HG02763 (cell line): ENCODE data around the gene ELF5.

Experiments used
- ATAC-seq: cut with Tn5 transposase; IDR thresholded peaks from one replicate; pipeline ENCODE4 v1.9.1; 2021; ENCODE audit warnings: mild to moderate bottlenecking, moderate library complexity; ENCODE audit not compliant: unreplicated experiment

ELF5 gene

DNA sequence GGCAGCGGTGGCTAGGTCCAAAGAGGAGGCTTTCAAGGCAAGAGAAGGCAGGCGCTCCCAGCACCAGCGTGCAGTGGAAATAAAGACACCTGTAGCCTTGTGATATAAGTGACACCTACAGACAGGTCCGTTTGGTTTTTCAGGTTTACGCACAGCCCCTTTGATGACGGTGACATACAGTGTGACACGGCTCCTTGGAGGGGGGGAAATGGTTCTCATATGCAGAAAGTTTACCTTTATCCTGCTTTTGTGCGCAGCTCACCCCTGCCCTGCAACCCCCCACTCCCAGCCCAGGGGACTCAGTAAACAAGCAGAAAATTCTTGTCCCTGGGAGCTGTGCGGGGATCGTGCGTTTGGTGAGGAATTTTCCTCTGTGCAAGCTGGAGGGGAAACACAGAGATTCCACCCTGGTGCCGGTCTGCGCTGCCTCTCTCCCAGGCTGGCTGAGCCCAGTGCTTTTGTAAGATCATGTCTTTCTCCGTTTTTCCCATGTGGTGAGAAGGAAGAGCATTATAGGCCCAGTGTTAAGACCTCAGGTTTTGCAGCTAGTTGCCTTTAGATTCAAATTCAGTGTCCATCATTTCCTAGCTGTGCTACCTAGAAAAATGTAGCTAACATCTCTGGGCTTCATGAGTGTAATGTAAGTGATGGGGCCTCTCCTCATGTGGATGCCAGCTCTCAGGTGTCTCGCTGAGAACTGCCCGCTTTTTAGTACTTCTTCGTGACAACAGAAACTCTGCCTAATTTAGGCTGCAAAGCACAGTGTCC lies at the start of gene ELF5:
ELF5 (minus strand) TSS at position 113 of the 768 bp plus-strand sequence. CDS start 8,045 bp downstream, outside the sequence.
- no peak for ATAC-seq

DNA sequence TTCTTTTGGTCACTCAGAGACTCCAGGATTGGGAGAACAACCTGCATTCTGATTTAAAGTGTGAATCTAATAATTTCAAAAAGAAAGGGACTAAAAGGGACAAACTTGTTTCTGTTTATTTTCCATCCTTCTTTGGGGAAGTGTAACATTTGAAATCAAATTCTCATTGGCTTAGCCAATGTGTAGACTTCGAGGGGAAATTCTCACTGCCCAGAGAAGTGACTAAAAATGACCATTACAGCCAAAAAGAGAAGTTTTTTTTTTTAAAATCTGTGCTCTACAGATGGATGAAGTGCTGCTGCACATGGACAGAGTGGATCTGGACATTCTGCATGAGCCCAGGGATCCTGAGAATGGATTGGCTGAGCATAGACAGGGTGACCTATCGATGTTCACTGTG lies 49.4 kb upstream of the ELF5 start:
- ATAC-seq = no peak

DNA sequence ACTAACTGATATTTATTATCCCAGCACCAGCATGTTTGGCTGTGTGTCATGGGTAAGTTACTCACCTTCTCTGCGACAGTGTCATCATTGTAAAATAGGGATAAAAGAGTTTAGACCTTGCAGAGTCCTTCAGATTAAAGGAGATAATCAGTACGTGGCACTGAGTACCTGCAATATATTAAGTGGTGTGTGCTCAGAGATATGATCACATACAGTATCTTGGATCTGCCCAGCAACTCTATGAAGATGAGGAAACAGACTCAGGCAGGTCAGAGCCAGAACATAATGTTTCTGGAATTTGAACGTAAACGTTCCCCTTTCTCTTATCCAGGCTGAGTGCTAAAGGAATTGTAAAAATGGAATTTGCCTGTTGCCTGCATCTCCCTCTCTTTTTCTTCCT lies 46.9 kb upstream of the ELF5 start:
- ATAC-seq = no peak

DNA sequence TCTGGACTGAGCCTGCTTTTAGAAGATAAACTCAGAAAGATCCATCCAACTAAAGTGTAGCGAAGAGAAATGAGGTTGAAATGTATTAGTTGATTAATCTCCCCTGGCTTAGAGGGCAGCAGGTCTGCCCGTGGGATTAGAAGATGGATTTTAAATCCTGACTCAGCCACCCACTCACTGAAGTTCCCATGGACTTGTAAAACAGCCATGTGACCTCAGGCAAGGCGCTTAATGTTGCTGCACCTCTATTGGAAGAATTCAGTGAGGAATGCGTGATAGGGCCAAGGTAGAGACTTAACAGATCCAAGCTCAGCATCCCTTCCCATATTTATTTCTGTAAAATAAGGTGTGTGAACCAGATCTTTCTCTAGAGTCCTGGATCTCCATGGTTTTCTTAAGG lies 45.1 kb upstream of the ELF5 start:
- ATAC-seq = no peak

DNA sequence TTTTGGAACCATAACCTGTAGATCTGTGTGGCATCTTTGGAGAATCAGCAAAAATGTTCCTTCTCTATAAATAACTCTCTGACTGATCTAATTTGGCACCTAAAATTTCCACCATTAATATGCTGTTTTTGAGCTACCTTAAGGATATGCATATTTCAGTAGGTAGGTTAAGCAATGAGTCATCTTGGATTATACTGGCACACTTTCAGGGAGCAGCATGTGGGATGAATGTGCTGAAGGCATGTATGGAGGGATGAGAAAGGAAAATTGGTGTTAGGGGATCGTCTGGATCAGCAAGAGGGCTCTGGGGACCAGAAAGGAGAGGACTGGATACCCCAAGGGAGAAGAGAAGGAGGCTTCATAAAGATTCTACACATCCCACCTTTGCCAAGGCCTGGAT lies 44.6 kb upstream of the ELF5 start:
- no peak for ATAC-seq

DNA sequence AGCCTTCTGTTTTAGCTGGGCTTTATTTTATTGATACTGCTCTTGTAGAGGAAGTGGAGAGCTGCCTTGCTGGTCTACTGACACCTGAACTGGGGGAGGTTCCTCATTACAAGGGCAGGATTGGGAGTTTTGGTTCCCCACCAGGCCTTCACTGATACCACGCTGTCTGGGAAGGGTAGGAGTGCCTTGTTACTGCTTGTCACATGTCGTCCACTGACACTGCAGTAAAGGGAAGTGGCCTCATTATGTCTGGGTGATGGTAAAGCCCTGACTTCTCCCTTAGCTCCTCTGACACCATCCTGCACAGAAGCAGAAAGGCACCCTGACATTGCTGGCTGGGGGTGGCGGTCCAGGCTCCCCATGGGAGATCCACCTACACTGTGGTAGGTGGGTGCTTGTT lies 38.7 kb upstream of the ELF5 start:
- ATAC-seq = no peak

DNA sequence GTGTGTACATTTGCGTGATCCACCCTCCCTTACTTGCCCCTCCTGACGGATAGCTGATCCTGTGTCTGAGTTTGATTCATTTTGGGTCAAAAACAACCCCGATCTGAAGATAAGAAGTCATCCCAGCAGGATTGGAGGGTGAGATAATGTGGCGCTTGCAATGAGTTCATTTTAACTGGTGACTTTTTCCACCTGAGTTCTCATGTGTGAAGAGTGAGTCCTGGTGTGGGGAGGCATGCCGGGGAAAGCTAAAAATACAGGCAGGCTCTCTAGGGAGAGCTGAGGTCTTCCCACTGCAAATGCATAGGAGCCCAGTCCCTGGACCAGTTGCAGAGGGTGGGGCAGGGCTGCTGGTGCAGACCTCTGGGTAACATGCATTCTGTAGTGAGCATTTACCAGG lies 35.7 kb upstream of the ELF5 start:
- ATAC-seq = no peak

DNA sequence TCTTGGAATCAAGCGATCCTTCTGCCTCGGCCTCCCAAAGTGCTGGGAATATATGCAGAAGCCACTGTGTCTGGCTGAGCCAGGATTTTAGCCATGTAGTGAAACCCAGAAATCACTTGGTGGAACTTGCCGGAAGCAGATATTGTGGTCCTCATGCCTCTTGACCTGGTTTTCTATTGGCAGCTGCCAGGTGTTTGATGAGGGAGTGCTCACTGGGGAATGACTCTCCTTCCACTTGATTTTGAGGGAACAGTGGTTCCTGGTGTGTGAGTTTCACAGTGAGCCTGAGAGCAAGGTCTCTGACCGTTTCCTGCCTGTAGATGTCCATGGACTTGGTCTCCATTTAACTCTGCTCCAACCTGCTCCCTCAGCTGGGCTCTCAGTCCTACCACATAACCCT lies 34.7 kb upstream of the ELF5 start:
- no peak for ATAC-seq

DNA sequence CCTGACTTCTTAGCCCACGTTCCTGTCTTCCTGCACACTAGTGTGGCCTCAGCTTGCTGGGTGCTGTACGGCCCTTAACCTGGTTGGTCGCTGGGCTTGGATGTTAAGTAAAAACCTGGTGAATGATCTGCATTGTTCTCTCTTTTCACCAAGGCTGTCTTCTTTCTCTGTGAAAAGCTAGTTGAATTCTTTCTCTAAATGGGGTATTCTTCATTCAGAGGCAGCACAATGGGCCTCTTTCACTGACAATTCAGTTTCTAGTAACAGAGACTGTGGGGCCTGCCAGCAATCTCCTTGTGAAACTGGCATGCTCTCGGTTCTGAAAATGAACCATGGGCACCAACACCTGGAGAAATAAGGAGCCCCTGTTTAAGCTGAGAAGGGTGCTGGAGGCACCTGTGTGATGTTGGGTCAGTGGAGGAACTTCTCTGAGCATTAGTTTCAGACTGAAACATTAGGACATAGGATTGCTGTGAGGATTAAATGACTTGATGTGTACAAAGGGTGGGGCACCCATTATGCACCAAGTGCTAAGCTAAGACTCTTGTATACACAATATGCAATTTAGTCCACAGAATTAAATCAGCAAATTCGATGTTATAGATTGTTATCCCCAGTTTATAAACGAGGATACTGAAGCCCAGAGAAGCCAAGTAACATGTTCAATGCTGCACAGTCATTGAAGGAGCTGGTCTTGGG lies 33.1 kb upstream of the ELF5 start:
- ATAC-seq = no peak

DNA sequence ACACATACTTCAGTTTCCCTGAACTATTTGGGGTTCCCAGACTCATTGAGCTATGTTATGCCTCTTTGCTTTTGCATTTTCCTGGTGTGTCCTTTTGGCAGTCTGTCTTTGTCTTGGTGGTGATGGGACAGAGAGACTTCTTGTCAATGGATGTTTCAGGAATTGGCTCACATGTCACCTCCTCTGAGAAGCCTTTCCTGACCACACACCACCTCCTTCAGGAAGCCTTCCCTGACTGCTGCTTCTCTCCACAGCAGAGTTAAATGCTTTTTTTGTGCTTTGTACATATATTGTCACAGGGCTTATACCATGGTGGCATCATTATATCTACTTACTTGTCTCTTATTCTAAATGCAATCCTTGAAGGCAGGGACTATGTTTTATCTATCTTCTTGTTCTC lies 28.5 kb upstream of the ELF5 start:
- no peak for ATAC-seq

DNA sequence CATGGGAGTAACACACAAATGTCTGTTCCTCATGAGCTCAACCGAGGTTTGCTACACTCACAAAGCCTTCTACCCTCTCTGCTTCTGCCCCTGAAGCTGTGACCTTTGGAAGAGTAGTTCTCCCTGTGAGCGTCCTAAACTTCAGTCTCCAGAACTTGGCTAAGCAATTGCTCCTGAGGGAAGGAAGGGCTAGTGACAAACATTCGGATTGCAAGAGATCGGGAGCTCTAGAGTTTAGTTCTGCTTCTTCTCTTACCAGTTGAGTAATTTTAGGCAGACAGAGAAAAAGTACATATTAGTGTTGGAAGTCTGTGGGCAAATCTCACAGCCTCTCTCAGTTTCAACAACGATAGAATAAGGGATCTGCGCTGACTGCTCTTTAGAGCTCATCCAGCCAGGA lies 27.3 kb upstream of the ELF5 start:
- ATAC-seq = no peak

DNA sequence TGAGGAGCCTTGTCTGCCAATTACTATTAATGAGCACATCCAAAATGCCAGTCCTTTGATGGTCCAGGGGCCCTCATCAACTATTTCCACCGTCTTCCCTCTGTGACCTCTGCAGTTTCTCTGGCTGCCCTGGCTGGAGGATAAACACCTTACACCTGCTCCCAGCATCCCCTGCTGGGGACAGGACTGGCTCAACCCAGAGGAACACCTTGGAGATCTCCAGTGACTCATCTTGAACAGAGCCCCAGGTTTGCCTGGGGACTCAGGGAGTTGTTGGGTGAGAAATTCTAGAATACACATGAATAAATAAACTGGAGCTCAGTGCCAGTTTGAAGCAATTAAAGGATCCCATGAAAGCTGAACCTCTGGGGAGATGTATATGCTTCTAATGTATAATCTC lies 24.0 kb upstream of the ELF5 start:
- no peak for ATAC-seq

DNA sequence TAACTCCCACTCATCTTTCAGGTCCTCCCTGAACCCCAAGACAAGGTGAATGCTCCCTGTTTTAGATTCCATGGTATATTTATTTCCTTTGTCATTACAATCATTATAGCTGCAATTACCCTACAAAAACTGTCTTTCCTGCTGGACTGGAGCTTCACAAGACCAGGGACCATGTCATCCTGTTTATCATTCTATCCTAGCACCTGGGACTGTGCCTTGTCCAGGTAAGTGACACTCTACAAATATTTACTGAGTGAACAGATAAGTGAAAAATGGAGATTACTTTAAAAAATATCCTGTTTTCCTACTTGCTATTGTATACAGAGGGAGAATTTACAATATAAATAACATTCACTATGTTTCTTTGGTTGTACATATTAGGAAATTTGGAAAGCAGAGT lies 22.5 kb upstream of the ELF5 start:
- ATAC-seq = no peak

DNA sequence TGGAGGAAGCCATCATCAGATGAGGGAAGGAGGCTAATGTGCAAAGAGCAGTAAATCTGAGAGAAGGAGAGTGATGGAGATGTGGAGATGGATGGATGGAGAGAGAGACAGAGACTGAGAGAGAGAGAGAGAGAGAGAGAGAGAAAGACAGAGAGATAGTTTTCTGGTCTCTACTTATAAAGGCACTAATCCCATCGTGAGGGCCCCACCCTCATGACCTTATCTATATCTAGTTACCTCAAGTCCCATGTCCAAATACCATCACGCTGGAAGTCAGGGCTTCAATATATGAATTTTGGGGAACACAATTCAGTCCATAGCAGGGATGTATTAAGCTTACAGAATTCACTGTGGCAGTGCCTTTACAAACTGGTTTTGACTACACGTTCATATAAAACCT lies 21.2 kb upstream of the ELF5 start:
- ATAC-seq = no peak

DNA sequence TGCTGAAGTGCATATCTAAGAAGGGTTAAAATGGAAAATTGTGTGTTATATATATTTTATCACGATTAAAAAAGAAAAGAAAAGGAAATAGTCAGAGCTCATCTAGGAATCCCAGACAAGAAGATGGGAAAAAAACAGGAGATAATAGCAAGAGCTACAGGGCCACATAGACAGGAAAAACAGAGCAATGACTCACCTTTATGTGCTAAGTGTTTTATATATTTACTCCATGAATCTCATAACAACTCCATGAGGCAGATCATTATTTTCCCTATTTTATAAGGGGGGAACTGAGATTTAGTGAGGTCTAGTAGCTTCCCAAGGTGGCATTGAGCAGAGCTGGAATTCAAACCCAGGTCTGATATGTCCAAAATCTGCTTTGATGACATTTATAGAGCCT lies 18.1 kb upstream of the ELF5 start:
- no peak for ATAC-seq

DNA sequence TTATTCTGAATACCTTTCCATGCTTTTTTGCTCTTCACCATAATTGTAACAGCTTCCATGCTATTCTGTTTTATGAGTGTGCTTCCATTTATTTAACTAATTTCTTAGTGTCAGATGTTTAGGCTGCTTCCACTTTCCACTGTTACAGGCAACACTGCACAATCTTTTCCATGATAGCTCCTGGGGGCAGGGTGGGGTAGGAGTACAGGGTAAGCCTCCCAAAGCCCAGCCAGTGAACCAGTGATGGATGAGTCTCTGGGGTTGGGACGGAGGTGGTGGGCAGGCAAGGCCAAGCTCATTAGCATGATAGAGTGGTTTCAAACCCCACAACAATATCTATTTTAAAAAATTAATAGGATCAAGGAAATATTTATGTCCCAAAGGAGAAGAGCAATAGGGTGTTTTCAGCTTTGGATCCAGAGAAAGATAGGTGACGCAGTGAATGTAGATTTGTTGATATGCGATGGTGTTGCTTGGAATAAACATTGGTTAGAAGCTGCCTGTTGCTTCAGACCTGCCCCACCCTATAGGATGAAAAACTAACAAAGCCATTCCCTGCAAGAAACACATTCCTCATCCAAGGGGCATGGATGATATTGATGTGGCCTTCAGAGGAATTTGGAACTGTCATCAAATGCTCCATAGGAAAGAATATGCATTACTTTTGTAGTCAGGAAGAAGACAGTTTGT lies 17.1 kb upstream of the ELF5 start:
- no peak for ATAC-seq

DNA sequence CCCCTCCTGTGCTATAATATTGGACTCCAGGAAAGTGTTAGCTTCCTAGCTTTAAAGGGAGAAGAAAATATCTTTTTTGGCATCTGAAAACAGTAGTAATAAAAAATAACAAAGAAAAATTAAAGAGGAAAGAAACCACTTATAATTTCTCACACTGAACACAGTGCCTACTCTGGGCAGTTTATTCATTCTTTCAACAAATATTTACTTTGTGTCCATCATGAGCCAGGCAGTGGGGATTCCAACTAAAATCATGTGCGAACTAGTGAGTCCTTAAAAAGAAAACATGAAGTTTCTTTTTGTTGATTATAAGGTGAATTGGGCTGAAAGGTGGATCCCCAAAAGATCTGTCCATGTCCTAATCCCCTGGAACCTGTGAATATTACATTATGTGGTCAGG lies 16.0 kb upstream of the ELF5 start:
- ATAC-seq = no peak

DNA sequence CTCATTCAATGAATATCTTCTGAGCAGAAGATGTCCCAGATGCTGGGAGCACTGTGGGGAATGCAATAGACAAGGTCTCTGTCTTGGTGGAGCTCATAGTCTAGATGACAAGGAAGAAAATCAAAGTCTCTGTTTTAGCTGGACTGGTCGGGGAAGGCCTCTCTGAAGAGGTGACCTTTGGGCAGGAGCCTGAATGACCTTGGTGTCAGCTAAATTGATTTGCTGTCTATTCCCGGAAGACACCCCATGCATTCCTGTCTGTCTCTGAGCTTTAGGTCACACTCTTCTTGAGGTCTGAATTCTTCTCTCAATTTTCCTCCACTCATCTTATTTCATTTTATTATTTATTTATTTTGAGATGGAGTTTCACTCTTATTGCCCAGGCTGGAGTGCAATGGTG lies 14.5 kb upstream of the ELF5 start:
- no peak for ATAC-seq

DNA sequence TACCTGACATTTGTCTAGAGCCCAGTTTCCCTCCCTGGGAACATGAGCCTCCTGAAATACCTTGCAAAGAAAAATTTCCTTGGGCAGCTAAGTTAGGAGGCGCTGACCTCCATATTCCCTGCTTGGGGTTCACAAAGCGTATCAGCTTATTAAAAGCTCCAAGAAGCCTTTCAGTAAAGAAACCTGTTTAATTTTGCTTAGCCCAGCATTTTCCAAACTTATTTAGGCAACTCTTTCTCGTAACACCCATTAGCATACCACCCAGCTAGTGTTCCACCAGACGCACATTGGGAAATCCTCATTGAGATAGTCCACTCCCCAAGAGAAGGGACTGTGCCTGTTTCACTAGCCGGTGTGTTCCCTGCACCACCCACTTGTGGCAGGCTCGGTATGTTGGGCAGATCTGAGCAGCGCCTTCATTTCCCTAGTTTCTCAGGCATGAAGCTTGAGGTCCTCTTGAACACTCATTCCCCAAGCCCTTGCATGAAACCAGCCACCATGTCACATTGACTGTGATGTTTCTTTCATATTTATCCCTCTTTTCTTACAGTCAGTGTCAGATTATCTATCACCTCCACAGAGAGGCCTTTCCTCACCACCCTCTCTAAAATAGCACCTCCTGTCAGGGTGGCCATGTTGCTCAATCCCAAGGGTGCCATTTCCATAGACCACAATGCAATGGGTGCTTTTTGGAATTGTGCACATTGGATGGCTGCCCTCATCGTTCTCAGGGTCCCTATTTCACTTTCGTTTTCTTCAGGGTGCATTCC lies 12.5 kb upstream of the ELF5 start:
- ATAC-seq = no peak

DNA sequence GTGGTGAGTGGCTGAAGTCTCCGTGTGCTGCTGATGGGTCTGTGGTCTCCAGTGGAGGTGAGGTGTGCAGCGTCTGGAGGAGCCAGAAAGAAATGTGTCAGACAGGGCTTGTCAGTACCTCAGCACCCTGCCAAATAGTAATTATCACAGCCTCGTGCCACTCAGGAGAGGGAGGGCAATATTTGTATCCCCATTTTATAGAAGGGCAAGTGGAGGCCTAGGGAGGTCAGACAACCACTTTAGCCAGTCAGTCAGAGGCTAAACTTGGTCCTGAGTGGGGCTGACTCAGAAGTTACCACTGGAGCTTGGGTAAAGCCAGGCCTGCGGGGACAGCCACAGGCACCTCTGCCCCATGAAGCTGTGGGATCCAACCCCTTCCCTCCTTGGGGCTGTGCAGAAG lies 11.5 kb upstream of the ELF5 start:
- no peak for ATAC-seq

DNA sequence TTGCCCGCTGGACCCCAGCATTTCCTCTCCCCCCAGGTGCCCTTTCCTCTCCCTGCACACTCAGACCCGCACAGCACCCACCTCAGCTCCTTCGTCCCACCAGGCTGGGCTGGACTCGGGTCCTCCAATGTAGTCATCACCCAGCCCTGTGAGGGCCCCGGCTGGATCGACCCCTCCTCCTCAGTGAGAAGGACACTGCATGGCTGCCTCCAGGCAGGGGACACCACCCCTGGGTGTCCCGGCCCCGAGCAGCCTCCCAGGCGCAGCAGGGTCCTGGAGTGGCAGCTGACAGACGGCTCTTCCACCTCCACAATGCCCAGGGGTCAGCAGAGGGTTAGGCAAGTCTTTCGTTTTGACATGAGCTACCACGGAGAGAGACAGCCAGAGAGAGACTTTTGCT lies 11.1 kb upstream of the ELF5 start:
- ATAC-seq = no peak
